ENCODE results near the gene MPZL2. TPM values are rescaled to one million over a fixed set of nuclear protein-coding genes. Genes with fewer than 3 reads are reported as not detected.

MPZL2 gene
- polyA plus RNA-seq, 1 donor, result 0.51 TPM

DNA sequence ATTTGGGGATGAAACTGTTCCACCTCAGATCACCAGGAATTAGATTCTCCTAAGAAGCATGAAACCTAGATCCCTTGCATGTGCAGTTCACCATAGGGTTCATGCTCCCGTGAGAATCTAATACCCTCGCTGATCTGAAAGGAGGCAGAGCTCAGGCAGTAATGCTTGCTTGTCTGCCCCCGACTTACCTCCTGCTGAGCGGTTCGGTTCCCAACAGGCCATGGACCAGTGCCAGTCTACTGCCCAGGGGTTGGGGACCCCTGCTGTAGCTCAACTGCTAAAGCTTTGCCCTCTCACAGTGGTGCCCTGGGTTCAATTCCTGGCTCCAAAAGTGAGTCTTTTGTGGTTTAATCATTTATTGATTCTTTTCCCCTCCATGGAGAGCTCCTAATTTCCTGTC is 42.7 kb downstream of the MPZL2 start:
- no peak for DNase-seq (ENCODE audit: low read depth)

DNA sequence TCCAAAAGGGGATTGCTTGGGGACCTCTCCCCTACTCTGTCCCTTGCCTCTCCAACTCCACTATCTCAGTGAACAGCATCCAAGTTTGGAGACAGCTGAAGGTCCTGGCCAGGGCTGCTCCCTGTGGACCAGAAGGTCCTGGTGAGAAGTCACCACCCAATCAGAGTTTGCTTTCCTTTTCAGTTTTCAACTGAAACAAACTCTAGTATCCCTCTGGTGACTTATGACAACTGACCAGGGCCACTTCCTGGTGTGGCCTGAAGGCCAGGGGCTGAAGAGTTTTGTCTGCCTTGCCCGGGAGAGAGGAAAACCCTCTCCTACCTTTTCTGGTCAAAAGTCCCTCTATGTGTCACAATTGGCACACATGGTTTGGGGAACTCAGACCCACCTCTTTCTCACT is 44.4 kb downstream of the MPZL2 start:
- no peak for DNase-seq (ENCODE audit: low read depth)

DNA sequence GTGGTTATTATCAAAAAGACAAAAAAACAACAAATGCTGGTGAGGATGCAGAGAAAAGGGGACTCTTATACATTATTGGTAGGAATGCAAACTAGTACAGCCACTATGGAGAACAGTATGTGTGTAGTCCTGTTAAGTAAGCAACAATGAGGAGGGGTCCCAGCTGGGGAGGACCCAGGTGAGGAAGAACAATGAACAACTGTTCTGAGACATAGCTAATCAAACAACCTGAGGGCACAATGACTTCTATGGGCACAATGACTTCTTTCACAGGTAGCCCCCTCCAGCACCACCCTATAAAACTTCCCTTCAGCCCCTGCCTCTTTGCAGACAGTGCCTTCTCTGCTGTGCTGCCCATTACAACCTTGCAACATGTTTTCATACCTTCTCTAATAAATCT is 44.9 kb downstream of the MPZL2 start:
- DNase-seq (ENCODE audit: low read depth), result no peak

DNA sequence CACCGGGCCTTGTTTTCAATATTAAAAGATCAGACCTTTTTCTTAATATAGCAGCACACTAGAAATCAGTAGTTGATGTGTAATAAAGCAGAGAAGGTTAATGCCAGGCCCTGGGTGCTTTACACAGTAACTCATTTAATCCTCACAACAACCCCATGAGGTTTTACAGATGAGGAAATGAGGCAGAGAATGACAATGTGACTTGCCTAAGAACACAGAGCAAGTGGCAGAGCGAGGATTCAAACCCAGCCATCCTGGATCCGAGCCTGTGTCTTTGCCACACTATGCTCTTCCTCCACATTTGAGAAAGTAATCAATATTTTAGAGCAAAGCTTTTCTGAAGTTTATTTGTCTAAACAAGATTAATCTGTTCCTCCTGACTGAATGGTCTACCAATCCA is 46.5 kb downstream of the MPZL2 start:
- no peak for DNase-seq (ENCODE audit: low read depth)

DNA sequence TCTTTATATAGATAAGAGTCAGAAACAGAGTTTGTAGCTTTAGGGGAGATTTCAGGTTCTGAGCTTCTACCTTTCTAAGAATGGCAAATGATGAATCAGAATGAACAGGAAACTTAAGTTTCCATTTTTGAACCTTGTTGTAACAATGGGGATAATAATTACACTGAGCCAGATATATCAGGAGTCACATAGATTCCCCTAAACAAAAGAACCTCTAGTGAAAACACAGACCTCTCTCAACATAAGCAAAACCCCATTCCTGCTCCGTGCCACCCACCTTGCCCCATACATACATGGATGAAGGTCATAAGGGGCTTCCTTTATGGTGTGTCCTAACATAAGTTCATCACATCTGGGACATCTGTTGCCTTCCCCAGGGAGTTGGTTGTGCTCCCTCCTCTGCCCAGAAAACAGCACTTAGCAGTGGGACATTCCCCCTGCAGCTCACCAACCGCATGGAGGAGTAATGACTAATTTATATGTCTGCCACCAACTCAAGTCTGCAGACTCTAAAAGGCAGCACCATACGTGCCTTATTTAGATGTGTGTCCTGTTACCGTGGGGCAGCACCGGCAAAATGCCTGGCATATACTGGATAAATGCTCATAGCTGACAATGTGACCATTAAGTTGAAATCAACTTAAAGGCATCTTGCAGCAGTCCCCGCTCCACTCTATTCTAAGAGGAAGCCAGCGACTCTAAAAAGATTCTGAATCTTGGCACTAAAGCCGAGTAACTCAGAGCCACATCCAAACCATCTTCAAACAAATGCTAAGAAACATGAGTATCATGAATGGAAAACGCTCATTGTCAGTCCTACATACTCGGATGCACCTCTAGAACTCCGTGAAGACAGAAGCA is 47.2 kb downstream of the MPZL2 start:
- DNase-seq (ENCODE audit: low read depth), result no peak

DNA sequence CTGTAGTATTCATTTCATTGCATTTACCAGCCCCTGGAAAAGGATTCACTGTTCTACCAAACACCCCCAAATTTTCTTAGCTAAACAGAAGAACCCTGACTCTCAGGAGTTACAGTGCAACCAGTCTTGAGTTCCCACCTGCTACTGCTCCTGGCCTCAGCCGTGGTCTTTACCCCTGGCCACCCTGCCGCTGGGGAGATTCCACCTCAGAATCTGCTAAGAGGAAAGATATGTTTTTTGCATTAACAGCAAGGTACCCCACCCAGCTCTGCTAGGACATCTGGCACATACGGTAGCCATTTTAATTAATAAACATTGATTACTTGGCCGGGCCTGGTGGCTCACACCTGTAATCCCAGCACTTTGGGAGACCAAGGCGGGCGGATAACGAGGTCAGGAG is 48.3 kb downstream of the MPZL2 start:
- no peak for DNase-seq (ENCODE audit: low read depth)

DNA sequence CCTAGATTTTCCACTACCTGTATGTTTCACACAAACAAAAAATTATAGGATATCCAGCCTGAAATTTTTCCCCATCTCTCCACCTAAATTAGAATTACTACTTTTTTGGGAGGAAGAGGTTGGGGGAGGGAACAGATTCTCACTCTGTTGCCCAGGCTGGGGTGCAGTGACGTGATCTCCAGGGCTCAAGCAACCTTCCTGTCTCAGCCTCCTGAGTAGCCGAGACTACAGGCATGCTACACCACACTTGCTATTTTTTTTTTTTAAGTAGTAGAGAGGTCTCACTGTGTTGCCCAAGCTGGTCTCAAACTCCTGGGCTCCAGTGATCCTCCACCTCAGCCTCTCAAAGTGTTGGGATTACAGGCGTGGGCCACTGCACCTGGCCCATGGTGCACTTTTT is 48.8 kb downstream of the MPZL2 start:
- no peak for DNase-seq (ENCODE audit: low read depth)

DNA sequence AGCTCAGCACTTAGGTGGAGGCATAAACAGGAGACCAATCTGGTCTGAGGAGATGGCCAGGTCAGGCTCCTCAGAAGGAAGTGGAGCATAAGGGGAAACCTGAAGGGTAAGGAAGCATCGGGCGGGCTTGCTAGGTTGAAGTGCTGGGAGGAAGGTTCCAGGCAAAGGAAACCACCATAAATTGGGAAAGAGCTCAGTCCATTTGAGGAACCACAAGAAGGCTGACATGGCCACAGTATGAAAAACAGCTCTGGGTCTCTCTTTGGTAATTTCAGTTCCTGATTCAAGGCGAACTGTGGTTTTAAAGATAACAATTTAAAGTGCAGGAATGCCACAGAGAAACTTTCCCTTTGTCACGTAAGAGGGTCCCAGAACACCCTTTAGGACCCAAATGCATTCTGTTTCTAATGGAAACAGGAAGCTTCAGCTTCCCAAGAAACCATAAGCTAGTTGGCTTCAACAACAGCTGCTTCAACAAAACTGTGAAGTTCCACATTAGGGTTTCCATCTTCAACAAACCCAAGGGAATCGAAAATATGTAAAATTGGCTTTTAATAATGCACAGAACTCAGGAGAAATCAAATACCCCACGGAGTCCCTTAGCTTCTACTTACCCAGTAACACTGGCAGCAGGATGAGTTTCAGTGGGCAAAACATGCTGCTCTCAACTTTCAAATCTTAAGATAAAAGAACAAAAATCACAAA is 49.7 kb downstream of the MPZL2 start:
- DNase-seq (ENCODE audit: low read depth), result no peak

DNA sequence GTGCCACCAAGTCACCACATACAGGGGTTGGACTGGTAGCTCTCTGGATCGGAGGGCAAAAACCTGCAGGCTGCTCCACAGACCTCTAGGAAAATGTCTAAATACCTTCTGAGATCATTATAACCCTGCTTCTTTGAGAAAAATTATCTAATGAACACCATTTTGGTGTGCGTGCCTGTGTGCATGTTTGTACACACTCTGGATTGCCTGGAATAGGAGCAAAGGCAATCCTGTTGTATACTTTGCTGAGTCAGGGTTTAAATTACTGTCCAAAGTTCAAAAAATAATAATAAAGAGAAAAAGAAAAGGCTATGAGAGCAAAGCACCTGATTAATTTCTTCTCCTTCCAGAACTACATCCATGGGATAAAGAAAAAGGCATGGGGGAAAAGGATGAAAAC is 50.3 kb downstream of the MPZL2 start:
- no peak for DNase-seq (ENCODE audit: low read depth)

DNA sequence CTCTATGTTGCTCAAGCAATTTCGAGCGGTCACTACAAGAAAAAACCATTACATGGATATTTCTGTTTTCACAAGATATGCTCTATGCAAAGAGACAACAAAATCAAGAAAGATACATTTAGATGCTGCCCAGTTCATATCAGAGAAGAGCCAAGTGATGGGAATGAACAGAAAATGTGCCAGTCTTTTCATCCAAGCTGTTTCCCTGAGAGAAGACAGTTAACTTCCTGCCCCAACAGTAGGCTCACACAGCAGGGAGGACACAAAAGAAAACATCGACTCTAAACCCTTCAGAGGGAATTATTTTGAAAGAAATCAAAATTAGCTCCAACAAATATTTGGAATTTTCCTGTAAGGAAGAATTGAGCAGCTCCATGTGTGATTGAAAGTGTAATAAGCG is 50.9 kb downstream of the MPZL2 start:
- no peak for DNase-seq (ENCODE audit: low read depth)

DNA sequence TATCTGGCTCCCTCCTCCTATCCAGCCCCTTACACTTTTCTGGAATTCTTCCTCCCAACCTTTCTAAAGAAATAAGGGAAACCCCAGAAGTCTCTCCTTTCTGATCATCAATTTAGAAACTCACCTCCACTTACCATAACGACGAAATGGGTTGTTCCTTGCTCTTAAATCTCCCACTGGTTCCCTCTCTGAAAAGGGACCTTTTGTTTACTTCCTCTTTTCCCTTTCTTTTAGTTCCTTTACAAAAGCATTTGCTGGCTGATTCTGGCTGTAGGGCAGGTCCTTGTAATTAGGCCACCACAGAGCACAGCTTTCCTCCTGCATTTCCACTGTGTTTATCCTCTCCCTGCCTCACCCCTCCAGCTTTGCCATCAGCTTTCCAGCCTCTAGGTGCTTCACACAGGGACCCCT is 51.3 kb downstream of the MPZL2 start:
- no peak for DNase-seq (ENCODE audit: low read depth)

DNA sequence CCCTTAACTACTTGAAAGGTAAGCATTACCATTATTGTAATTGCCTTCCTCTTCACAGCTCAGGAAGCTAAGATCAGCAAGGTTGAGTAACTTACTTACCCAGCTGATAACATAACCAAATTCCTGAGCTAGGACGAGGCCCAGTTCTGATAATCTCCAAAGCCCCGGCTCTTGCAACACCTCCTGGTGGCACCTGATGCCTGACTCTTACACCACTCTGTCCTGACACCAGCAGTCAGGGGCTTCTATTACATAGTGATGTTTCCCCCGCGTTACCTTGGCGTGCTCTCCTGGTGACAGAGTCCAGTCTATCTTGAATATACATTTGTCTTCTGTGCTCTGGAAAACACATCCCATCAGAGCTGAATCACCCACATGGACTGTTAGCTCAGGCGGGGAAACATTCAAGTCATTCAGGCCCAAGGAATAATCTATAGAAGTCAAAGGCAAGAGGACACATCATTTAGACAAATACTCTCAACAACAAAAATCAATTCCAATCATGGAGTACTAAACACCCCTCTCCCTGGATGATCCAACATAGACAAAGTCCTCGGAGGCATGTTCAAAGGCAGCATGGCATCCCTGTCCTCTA is 51.9 kb downstream of the MPZL2 start:
- DNase-seq (ENCODE audit: low read depth), result no peak

DNA sequence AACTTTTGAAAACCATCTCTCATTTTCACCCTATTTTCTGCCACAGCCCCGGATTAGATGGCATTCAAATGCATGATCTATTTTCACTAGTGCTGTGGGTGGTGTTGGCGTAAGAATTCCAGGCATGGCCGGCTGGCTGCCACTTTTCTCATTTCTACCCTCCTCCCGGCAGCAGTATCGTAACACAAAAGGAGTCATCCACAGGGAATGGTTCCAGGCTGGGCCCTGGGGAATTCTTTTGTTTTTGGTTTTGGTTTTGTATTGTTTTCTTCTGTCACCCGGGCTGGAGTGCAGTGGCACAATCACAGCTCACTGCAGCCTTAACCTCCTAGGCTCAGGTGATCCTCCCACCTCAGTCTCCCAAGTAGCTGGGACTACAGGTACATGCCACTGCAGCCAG is 53.1 kb downstream of the MPZL2 start:
- no peak for DNase-seq (ENCODE audit: low read depth)

DNA sequence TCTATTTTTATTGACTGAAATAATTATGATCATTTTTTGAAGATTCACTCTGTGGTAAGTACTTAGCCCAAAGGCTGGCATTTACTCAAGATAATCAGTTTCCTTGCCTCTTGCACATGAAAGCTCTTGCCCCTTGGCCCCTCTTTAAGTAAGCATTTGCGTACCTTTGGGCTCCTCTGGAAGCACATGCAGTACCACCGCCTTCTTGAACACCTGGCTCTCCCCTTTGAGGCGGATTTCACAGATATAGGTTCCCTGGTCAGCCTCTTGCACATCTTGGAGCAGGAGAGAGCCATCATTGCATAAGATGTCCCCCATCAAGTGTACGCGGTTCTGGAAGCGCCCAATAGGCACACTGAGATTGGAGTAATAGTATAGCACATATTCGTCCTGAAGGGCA is 53.8 kb downstream of the MPZL2 start:
- DNase-seq (ENCODE audit: low read depth), result no peak

DNA sequence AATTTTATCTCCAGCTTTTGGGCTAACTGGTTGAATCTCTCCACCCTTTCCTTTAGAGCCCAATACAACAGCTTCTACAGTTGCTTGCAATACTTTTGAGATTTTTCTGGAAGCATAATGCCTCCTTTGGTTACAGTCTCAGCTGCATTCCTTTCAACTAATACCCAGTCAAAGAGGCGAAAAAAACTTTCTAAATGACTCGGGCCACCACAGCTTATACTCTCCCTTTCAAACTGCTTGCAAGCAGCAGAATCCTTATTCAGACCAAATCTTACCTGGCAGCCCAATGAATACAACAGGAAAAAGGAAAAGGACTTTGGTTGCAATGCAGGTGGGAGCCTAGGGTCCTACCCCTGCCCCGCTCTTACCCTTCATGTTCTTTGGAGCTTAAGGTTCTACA is 55.1 kb downstream of the MPZL2 start:
- DNase-seq (ENCODE audit: low read depth), result no peak

DNA sequence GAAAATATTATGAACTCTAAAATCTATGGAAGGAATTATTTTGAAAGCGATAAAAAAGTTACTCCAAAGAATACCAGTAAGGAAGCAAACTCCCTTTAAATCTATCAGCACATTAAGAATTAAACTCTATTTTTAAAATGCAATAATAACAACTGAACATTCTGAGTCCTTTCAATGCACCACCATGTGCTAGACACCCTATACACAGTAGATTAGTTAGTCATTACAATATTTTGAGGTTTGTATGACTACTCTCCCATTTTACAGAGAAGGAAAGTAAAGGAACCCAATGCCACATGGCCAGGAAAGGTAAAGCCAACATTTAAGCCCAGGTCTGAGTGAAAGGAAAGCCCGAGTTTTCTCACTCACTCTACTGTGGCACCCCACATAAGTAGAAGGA is 57.0 kb downstream of the MPZL2 start:
- DNase-seq (ENCODE audit: low read depth), result no peak

DNA sequence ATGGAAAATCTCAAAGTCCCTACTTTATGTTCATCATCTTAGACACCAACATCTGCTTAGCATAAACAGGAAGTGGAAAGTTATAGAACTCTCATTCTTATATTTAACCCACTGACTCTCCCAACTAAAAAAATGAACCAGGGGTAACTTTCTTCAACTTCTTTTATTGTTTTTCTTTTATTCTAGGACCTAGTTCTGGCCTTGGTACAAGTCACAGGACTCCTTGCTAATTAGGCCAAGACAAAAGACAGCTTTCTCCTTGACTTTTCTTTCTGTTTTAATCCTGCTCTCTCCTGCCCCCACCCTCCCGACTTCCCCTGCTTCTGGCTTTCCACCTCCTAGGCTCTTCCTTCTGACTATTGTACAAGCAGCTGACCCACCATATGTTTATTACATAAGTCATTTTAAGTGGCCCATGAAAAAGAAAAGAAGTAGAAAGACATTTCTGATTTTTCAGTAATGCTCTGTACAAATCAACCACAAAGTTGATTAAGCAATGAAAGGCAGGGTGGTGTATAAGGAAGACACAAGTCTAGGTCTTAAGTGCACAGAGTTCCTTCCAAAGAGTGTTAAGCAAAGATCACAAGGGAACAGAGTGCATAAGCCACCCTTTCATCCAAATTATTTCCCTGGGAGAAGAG is 57.6 kb downstream of the MPZL2 start:
- DNase-seq (ENCODE audit: low read depth), result no peak

DNA sequence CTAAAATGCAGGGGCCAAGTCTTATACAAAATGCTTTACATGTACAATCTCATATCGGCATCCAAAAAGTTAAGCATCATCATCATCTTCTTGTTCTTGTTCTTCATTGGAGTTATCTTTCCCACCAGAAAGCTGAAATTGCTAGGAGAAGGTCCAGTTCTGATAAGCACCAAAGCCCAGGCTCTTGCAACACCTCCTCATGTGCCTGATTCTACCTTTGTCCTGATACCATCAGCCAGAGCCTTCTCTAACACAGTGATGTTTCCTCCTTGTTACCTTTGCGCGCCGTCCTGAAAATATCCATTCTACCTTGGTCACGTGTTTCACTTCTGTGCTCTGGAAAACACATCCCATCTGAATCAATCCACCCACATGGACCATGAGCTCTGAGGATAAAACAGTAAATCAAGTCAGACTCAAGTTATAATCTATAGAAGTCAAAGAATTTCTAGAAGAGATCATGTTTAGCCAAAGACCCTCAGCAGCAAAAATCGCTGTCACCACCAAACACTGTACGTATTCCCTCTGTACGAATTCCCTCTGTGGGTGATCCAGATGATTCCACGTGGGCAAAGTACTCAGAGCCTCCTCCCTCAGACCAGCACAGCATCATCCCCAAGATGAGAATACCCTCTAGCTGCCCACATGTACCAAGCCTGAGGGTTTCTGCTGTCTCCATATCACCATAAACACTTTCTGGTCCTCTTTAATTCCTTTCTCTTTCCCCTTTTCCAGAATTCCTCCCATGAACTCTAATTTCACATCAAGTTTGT is 58.3 kb downstream of the MPZL2 start:
- no peak for DNase-seq (ENCODE audit: low read depth)

Measured in forelimb muscle (tissue), 1 donor.